Lower lobe of right lung (tissue), 2 donors: ENCODE data around the gene CCR5. TPM values are rescaled to one million over a fixed set of nuclear protein-coding genes. Genes with fewer than 3 reads are reported as not detected.

Source experiments
- ATAC-seq, 2 donors: fragments of 200-7000 bp; cut with Tn5 transposase; one replicate each; pipeline ENCODE4 v1.9.1; 2020 to 2022; ENCODE audit warnings: mild to moderate bottlenecking in 2 of 2, moderate library complexity in 2 of 2
- DNase-seq: peaks from one replicate; pipeline ENCODE4 v3.0.0-alpha.2; 2020
- H3K27ac ChIP-seq: fragments of 200-600 bp; one replicate; pipeline ENCODE4 v1.8.0; 2022
- H3K27me3 ChIP-seq: fragments of 200-600 bp; one replicate; pipeline ENCODE4 v1.8.0; 2022; ENCODE audit warnings: low read depth
- H3K36me3 ChIP-seq: fragments of 200-600 bp; one replicate; pipeline ENCODE4 v1.8.0; 2022; ENCODE audit warnings: mild to moderate bottlenecking
- H3K4me1 ChIP-seq: fragments of 200-600 bp; one replicate; pipeline ENCODE4 v1.8.0; 2022
- H3K4me3 ChIP-seq: fragments of 200-600 bp; one replicate; pipeline ENCODE4 v1.8.0; 2022; ENCODE audit warnings: mild to moderate bottlenecking
- H3K9me3 ChIP-seq: fragments of 200-600 bp; one replicate; pipeline ENCODE4 v1.8.0; 2022
- intact Hi-C: fragments of 100-400 bp; cut with DNase I; formaldehyde crosslinking; loops from one replicate; pipeline ENCODE4 v1.11.0; 2022
- total RNA-seq: library from RNA; stranded (reverse); fragmentation: NEBNext Ultra II Directional; extraction: Animal tissue kit (Norgen Biotek cat#: 25700); gene quantifications from one replicate; pipeline ENCODE4 v1.2.1, GENCODE V29; 2021
- TF ChIP-seq, protein P1 (sequence below): fragments of 200-600 bp; IDR thresholded peaks from one replicate; pipeline ENCODE4 v1.8.0; 2022; ENCODE audit warnings: antibody characterized with exemption, mild to moderate bottlenecking
- donor health status: DM: no; HTN: yes; CAD: no; lungs with severe emphysema.

CCR5 gene
- total RNA-seq, 1 donor from 2014 or later, result 5.3 TPM

DNA sequence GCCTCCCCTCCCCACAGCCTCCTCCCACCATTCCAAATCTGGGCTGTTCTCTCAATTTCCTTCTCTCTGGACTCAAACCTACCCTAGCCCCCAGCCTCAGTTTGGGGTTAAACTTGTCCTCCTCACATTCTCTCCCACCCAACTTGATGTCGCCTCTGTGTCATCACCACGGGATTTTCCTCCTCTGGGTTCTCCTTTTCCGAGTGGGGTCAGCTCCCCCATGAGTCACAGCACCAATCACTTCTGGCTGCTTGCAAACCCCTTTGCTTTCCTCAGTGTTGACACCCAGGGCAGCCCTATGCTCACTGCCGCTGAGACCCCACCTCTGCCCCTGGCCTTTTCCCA, 35.7 kb downstream of the CCR5 start:
- Histone ChIP-seq H3K9me3 (no peaks in the 10 kb centered on the region), H3K27me3 (no peaks in the 10 kb centered on the region), H3K4me3 (peak overlapping the region; percentile 49), H3K36me3 (no peaks in the 10 kb centered on the region), H3K4me1 (peaks cover 65% of the 10 kb centered on the region), H3K27ac (peak overlapping the region; percentile 85)
- intact Hi-C loops, result no loop called here
- peak; percentile 58 to 59 for ATAC-seq
- peak; percentile 61 for DNase-seq
- TF ChIP-seq, protein P1, sequence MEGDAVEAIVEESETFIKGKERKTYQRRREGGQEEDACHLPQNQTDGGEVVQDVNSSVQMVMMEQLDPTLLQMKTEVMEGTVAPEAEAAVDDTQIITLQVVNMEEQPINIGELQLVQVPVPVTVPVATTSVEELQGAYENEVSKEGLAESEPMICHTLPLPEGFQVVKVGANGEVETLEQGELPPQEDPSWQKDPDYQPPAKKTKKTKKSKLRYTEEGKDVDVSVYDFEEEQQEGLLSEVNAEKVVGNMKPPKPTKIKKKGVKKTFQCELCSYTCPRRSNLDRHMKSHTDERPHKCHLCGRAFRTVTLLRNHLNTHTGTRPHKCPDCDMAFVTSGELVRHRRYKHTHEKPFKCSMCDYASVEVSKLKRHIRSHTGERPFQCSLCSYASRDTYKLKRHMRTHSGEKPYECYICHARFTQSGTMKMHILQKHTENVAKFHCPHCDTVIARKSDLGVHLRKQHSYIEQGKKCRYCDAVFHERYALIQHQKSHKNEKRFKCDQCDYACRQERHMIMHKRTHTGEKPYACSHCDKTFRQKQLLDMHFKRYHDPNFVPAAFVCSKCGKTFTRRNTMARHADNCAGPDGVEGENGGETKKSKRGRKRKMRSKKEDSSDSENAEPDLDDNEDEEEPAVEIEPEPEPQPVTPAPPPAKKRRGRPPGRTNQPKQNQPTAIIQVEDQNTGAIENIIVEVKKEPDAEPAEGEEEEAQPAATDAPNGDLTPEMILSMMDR, result no peak

DNA sequence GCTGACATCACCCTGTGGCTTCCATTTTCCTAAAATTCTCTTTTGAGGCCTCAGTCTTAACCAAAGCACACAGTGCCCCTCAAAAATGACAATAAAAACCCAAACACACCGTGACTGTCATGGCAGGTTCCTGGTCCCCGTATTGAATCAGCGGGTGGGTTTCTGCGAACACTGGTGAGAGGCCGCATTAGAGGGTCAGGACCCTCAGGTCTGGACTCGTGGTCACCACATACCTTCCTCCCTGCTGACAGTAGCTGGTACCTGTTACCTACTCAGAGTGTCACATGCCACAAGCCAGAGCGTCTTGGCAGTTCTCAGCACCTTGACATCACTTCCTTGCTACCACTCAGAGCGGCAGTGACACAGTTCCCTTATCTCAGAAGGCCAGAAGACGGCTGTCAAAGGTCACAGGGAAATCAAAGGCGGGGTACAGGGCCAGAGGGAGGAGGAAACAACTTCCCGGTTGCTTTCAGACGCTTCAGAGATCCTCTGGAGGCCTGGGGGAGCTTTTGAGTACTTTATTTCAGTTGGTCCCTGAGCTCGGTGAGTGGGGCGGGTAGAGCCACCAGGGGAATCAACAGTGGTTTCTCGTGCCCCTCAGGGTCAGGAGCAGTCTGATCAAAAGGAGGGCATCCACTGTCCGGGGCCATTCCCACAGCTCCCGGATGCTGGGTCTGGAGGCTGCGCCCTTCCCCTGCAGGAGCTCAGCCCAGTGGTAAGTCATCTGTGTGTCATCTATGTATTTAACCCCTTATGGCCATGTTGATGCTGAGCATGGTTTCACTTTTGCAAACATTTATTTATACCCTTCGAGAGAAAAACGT, 36.3 kb downstream of the CCR5 start, which contains the start of the genes CCR5AS and CCRL2:
CCR5AS (minus strand) TSS at position 279 of the 824 bp plus-strand sequence.
CCRL2 (plus strand) TSS at position 472 of the 824 bp plus-strand sequence. CDS start 821 bp downstream, outside the sequence.
- Histone ChIP-seq H3K27ac (peak within 1 kb of the TSS; percentile 85), H3K36me3 (no peaks in the 10 kb centered on the region), H3K4me1 (peaks cover 71% of the 10 kb centered on the region), H3K27me3 (no peaks in the 10 kb centered on the region), H3K4me3 (peak within 1 kb of the TSS; percentile 49), H3K9me3 (no peaks in the 10 kb centered on the region)
- ATAC-seq (peak; percentile 83 to 90), DNase-seq (peak; percentile 78)
- TF ChIP-seq, protein P1, result no peak
- intact Hi-C loops, result no loop called here

DNA sequence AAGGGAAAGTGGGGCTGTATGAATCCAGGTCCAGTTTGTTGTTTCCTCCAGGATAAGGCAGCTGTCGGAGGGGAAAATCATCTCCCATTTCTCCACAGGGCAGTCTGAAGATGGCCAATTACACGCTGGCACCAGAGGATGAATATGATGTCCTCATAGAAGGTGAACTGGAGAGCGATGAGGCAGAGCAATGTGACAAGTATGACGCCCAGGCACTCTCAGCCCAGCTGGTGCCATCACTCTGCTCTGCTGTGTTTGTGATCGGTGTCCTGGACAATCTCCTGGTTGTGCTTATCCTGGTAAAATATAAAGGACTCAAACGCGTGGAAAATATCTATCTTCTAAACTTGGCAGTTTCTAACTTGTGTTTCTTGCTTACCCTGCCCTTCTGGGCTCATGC, 37.2 kb downstream of the CCR5 start:
- no peaks in the 10 kb centered on the region for H3K9me3 ChIP-seq
- peaks cover 81% of the 10 kb centered on the region for H3K4me1 ChIP-seq
- no peaks in the 10 kb centered on the region for H3K27me3 ChIP-seq
- H3K27ac ChIP-seq, result peak overlapping the region; percentile 85
- H3K36me3 ChIP-seq, result no peaks in the 10 kb centered on the region
- intact Hi-C loops, result no loop called here
- ATAC-seq (no peak), DNase-seq (no peak)
- peak overlapping the region; percentile 49 for H3K4me3 ChIP-seq
- TF ChIP-seq, protein P1, result no peak

DNA sequence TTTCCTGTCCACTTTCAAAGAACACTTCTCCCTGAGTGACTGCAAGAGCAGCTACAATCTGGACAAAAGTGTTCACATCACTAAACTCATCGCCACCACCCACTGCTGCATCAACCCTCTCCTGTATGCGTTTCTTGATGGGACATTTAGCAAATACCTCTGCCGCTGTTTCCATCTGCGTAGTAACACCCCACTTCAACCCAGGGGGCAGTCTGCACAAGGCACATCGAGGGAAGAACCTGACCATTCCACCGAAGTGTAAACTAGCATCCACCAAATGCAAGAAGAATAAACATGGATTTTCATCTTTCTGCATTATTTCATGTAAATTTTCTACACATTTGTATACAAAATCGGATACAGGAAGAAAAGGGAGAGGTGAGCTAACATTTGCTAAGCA, 38.1 kb downstream of the CCR5 start:
- Histone ChIP-seq H3K27me3 (no peaks in the 10 kb centered on the region), H3K27ac (no peak overlapping the region), H3K4me3 (peak overlapping the region; percentile 49), H3K9me3 (no peaks in the 10 kb centered on the region), H3K36me3 (no peaks in the 10 kb centered on the region), H3K4me1 (peaks cover 87% of the 10 kb centered on the region)
- intact Hi-C loops, result no loop called here
- TF ChIP-seq, protein P1, result no peak
- DNase-seq (no peak), ATAC-seq (no peak)

DNA sequence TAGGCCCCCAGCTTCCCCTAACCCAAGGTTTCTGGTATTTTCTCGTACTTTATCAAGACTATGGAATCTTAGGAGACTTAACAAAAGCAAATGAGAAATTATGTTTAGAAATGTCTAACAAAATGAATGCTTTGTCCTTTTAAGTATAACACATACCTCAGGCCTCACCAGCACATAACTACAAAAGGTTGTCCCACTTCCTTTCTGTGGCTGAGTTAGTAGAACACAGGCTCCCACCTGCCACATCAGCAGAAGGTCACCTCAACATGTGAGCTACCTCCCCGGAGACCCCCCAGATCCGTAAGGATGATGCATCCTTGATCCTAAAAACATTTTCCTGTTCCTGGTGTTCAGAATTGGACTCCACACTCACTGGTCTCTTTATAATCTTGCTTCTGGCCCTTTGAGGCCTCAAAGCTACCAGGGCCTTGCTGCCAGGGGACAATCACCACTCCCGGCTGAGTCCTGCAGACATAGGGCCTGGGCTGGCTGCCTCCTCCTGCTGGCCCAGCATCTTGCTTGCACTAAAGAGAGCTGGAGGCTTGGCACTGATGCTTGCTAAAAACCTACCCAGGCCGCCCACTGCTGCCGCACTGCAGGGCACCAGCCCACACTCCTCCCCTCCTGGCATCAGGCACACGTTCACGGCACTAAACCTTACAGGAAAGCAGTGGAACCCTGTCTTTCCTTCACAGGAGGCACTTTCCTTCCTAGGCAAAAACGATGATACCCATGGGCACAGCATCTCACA, 39.2 kb downstream of the CCR5 start:
- H3K36me3 ChIP-seq, result no peaks in the 10 kb centered on the region
- H3K9me3 ChIP-seq, result no peaks in the 10 kb centered on the region
- no peaks in the 10 kb centered on the region for H3K27me3 ChIP-seq
- TF ChIP-seq, protein P1, result no peak
- no peak for DNase-seq
- ATAC-seq, result no peak
- no peak overlapping the region for H3K27ac ChIP-seq
- peaks cover 86% of the 10 kb centered on the region for H3K4me1 ChIP-seq
- intact Hi-C loops, result no loop called here
- H3K4me3 ChIP-seq, result peak overlapping the region; percentile 49
